GM19468 (cell line): Measurements from ENCODE around the gene CRIP1.
A peak's percentile ranks its signal among the peaks of the same experiment; 100 is the strongest.

Experiments used
- ATAC-seq: cut with Tn5 transposase; IDR thresholded peaks from one replicate; pipeline ENCODE4 v1.9.1; 2021; ENCODE audit warnings: mild to moderate bottlenecking, moderate library complexity, moderate number of reproducible peaks; ENCODE audit not compliant: unreplicated experiment; ENCODE audit errors: extremely low read depth

CRIP1 gene

DNA sequence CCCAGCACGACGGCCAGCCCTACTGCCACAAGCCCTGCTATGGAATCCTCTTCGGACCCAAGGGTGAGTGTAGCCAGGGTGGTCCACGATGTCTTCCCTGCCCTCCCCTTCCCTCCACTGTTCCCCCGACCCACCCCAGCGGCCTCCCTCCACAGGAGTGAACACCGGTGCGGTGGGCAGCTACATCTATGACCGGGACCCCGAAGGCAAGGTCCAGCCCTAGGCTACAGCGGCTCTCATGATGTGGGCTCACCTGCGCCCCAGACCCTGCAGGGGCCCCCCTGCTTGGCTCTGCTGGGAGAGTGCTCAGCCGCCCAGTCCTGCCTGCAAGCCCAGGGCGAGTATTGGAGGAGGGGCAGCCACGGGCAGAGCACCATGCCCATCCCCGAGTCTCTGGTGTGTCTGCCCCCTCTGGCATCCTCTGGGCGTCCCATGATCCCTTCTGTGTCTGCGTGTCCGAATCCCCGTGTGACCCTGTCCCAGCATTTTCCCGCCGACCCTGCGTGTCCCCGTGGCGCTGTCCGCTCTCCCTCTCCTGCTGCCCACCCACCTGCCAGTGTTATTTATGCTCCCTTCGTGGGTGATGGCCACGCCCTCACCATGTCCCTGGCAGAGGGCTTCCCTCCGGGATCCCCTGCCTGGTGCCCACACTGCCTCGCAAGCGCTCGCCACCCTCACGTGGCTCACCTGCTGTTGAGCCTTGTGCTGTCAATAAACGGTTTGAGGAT is 7.1 kb upstream of the CRIP1 start:
- no peak for ATAC-seq

DNA sequence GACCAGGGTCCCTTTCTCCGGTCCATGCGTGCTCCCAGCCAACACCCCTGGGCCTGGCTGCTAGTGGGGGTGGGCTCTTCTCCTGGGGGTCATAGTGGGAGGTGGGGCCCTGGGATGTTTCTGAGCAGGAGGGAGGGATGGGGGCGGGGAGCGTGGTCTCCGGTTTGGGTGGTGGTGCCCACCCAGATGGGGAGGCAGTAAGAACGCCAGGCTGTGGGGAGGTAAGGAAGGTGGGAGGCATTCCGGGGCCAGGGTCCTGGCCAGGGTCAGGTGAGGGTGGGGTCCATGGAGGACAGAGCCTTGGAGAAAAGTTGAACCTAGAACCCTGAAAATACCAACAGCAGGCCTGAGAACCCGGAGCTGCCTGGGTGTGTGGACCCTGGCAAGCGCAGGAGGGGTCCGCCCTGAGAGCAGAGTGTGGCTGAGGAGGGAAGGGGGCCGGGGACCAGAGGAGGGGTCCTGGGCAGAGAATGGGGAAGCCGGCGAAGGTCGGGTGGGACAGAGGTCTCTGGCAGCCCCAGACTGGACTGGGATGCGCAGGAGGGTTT is 6.4 kb upstream of the CRIP1 start:
- ATAC-seq, result no peak

DNA sequence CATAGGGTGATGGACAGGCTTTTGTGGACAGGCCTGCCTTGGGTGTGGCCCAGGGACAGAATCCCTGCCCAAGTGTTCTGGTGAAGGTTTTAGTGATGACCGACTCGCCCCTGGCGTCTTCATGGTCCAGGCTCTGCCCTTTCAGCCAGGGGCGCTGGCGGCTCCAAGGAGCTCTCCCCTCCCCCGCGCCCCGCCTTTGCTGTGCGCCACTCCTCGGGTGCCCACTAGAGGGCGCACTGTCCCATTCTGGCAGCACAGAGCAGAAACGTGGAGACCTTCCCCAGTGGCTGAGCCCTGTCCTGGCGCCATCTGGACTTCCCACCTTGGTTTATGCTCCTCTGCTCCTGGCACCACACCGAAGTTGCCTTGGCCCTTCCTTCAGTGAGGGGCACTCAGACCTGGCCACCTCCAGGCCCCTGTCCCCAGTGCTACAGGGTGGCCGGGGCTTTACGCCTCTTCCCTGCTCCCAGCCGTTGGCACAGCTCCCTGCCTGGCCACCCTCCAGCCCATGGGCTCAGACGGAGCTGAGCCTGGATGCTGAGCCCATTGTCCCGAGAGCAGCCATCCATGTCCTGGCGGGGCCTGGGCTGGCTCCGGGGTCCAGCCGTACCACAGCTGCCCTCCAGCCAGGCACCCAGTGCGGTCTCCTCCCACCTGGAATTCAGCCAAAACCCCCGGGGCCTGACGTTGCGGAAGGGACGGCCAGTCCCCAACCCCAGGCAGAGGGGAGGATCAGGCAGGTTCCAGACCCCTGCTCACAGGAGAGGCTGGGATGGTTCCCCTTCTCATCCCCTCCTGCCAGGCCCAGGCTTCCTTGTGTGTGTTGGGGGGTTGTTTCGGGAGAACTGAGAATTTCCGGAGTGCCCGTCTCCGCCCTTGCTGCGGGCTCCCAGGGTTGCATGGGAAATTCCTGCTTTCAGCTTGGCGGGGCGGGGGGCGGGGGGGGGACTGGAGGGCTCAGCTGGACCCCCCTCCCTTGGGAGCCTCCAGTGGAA is 5.6 kb upstream of the CRIP1 start:
- no peak for ATAC-seq

DNA sequence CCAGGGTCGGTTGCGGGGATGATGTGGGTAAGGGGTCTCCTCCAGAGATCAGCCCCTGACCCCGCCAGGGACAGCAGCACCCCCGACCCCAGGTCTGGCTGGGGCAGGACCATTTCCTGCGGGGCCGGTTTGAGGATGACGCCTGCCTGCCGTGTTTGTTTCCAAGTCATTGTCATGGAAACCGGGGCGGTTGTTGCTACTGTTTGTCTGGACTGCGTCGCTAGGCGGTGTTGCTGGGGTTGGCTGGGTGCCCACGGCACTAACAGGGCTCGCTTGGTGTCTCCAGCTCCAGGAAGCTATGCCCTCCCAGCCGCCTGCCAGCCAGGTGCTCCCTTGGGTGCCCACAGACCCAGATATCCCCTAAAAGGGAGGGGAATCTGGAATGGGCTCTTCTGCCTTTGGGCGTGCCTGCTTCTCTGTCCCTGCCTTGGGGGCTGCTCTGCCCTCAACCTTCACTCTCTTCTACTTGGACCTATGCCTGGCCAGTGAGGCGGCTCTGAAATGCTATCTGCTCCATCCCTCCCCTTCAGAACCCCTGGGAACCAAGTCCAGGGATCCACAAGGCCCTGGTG is 4.7 kb upstream of the CRIP1 start:
- peak; percentile 42 for ATAC-seq

DNA sequence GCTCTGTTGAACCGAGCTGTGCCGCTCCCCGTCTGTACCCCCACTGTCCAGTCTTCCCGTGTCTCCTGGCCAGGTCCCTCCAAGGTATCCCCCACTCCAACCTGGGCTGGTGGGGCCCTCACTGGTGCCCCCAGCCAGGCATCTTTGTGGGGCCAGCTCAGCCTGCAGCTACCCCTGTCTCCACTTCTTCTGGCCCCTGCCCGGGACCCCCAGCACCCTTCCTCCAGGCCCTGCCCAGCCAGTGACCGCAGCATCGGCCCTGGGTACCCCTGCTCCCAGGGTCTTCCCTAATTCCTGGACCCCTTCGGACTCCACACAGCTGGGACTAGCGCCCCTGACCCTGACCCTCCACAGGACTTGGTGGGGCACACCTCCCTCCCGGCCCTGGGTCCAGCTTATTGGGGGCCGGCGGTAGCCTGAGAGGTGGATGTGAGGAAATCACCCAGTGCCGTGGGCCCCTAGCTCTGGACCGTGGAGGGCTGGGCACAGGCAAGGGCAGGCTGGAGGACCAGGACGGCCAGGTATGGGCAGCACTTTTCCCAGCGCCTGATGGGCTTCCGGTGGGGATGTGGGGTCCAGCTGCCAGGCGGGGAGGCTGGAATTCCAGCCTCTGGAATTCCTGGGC is 4.1 kb upstream of the CRIP1 start:
- no peak for ATAC-seq

DNA sequence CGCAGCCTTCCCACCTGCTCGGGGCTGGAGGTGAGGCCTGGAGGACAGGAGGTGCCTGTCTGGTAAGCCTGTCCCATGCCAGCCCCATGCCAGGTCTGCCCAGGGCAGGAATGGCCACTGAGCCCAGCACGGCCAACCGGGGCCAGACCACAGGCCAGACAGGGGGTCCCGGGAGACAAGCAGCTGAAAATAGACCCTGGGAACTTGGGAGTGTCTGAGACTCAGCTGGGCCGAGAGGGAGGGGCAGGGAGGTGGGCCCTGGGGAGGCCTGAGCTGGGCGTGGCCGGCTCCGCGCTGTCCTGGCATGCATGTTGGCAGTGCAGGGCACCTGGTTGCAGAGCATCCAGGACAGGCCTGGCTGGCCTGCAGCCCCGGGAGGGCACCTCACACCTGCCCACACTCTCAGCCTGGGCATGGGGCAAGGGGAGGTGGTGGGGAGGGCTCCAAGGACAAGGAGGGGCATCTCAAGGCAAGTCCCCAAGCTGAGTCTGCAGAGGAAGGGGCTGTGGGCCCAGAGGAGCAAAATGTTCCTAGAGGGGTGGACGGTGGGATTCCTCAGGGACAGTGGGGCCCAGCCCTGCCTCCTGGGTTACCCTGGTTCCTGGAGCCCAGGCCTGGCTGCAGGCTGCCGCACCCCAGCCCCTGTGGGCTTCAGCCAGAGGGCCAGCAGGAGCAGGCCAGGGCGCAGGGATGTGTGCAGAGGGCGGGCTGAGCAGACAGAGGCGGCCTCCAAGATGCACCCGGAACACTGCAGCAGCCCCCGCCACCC is 3.2 kb upstream of the CRIP1 start:
- ATAC-seq, result no peak

DNA sequence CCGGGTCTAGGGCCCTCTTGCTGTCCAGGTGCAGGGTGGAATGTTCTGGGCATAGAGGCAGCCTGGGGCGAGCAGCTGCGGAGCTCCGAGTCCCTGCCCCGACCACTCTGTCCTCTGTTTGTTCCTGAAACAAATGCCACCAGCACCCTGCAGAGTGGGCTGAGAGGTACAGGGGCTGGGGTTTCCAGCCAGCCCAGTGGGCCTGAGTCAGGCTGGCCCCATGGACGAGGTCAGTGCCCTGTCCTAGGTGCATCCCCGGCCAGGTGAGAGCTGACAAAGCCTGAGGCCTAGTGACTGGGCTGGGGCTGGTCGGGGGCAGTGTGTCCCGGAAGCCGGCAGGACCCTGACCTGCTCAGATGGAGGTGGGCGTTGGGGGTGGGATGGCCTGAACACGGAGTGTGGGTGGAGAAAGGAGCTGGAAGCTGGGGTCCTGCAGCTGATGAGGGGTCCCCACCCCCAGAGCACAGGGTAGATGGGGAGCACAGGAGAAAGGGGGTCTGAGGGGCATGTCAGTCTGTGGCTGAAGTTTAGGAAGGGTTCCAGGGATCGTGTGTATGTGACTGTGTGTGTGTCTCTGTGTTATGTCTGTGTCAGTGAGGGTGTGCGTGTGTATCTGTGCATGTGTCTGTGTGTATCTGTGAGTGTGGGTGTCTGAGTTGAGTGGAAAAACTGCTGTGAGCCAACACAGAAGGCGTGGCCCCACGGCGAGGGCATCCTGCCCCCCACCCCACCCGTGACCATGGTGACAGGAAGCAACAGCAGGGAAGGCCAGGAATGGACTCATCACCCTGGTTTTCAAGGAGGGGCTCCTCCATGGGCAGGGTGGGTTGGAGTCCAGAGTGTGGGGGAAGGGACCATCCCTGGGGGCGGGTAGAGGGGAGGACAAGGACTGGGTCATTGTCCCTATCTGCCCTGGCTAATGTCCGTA is 2.4 kb upstream of the CRIP1 start:
- no peak for ATAC-seq

DNA sequence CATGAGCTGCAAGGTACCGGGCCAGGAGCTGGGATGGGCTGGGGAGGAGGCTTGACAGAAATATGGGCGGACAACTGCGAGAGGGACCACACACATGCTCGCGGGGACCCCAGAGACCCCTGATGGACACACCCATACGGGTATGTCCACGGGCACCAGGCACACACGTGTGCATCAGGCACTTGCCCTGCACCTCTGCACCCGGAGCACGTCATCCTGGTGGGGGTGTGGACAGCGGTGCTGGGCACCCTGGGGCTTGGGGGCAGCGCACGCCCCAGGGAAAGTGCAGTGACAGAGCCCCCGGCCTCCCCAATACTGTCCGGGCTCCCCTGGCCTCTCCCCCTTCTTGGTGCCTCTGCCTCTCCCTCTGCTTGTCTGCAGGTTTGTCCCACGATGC is 1.7 kb upstream of the CRIP1 start:
- no peak for ATAC-seq

DNA sequence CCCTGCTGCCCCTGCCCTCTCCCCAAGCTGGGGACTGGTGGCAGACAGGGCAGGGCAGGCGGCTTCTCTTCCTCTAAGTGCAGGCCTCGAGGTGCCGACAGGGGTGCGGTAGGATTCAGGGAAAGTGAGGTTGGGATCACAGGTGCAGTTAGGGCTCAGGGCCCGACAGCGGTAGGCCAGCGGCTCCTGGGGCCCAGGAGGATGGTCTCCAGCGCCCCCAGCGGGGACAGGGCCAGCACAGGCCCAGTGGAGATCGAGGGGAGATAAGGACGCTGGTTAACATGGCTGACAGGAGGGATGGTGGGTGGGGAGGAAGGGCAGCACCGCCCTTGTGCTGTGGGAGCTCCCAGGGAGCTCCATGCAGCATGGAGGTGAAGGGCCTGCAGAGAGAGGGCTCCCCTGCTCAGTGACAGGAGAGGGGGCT is 935 bp upstream of the CRIP1 start:
- no peak for ATAC-seq

DNA sequence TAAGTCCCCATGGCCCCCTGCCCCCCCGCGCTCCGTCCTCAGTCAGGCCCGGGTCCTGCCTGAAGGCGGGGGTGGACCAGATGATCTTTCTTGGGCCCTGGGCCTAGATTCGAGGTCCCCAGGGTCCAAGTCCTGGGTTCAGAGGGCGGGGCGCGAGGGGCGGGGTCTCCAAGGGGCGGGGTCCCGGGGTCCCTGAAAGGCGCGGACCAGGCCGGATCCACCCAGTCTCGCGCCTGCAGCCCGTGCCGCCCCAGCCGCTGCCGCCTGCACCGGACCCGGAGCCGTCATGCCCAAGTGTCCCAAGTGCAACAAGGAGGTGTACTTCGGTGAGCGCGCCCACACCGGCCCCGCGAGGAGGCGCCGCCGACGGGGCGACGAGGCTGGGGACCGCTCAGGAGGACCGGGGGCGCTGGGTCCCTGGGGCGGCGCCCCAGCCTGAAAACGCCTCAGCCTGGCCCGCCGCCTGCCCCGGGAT is 325 bp downstream of the CRIP1 start:
- no peak for ATAC-seq

DNA sequence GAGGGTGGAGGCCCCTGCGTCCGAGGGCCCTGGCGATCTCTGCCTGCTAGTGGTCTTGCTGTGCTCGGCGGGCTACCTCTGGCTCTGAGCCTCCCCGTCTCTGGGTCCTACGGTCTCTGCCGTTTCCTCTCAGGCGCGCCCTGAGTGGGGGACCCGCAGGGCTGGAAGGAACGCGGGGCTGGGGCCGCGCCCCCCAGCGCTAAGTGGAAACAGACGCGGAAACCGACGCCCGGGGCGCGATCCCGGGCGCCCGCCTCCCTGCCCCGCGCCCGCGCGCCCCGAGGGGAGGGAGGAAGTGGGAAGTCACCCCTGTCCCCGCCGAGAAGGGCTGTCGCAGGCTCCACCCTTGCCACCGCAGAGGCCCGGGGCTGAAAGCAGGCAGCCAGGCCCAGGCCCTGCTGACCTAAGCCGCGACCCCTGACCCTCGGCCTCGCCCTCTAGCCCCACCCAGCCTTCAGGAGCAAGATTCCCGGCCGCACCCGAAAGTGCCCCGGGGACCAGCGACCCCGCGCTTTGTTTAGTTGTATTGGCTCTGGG is 831 bp downstream of the CRIP1 start:
- ATAC-seq, result no peak

DNA sequence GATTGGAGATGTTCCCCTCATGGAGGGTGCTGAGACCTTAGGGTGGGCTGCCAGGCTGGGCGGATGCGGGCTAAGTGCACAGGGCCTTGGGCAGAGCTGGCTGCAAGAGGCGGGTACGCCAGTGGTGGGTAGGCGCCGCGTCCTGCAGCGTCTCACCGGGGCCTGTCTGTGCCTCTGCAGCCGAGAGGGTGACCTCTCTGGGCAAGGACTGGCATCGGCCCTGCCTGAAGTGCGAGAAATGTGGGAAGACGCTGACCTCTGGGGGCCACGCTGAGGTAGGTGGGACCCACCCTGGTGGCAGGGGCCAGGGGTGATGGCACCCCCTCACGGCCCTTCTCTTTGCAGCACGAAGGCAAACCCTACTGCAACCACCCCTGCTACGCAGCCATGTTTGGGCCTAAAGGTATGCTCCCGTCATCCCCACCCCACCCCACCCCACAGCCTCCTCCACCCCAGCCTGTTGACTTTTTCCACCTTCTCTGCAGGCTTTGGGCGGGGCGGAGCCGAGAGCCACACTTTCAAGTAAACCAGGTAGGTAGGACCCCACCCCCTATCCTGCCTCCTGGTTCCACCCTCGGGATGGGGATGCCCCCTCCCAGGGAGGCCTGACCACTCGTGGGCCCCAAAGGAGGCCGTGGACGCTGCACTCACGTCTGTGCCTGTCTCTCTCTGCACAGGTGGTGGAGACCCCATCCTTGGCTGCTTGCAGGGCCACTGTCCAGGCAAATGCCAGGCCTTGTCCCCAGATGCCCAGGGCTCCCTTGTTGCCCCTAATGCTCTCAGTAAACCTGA is 1.5 kb downstream of the CRIP1 start:
- ATAC-seq, result no peak

DNA sequence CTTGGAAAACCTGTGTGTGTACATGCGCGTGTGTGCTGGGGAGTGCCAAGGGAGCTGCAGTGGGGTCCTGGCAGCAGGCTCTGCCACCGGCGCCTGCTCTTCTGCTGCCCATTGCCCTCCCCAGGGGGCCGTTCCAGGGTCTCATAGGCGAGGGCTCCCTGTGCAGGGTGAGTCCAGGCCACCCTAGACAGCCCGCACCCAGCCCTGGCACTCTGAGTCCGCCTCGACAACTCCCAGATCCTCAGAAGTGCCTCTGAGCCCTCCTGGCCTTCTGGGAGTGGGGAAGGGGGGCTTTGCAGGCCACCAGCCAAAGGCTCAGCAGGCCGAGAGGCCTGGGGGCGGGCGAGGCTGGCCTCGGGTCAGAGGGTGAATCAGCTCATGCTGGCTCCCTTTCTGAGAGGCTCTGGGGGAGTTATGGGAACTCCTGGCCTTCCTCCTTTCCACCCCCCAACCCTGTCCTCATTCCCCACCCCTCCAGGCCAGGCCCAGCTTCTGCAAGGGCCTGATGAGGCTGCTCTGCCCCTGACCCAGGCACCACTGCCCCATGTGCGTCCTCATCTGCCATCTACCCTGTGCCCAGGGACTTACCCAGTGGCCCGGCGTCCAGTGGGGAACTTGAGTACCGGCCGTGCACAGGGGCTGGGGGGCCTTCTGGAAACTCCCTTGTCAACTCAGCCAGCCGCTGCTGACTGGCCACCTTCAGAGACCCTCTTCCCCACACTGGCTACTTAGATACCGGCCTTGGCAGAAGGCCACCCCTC is 2.3 kb downstream of the CRIP1 start:
- no peak for ATAC-seq

DNA sequence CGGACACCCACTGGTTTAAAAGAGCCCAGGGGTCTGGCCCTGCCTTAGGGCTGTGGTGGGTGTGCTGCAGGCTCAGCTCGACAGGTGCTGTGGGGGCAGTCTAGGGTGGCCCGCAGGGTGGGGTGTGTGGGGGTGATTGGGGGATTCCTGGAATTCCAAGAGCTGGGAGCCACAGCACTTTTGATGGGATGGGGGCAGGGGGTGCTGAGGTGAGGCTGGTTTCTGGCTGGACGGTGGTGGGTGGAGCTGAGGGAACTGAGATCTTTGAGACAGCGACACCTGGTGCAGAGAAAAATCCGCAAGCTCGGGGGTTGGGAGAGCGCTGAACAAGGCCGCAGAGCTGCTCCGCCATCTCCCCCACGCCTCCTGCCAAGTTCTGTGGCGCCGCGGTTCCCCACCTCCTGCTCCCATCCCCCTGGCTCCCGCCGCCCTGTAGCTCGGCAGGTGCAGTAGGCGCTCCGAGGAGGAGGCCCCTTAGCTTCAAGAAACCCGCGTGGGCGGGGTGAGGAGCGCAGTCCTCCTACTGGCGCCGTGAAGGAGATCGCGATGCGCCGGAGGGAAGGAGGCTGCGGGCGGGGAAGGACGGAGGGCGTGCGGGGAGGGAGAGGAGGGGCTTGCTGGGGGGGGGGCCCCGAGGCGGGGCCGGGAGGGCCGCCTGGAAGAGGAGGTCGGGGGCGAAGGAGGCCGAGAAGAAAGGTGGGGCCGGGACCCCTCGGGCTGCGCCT is 3.0 kb downstream of the CRIP1 start:
- no peak for ATAC-seq

DNA sequence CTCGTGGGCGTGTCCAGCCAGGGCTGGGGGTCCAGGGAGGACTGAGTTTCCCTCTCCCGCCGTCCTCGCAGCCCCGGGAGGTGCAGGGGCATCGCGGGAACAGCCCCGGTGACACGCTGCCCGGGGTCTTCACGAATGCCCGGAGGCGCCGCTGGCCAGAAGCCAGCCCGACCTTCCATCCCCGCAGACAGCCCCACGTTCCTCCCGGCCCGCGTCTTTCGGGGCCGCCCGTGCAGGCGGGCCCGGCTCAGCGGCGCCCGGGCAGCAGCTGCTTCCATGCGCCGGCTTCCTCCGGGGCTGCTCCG is 3.5 kb downstream of the CRIP1 start:
- no peak for ATAC-seq
